GM18502 (cell line): ENCODE data around the gene ACOT13.
"Not testable (repeated sequence)": the region's sequence is repeated elsewhere in the genome, so short reads cannot be mapped to it uniquely, and the experiment has no call there.

ENCODE experiments used
- ATAC-seq: cut with Tn5 transposase; IDR thresholded peaks from one replicate; pipeline ENCODE4 v1.9.1; 2021; ENCODE audit warnings: mild to moderate bottlenecking; ENCODE audit not compliant: unreplicated experiment, poor library complexity

ACOT13 gene

DNA sequence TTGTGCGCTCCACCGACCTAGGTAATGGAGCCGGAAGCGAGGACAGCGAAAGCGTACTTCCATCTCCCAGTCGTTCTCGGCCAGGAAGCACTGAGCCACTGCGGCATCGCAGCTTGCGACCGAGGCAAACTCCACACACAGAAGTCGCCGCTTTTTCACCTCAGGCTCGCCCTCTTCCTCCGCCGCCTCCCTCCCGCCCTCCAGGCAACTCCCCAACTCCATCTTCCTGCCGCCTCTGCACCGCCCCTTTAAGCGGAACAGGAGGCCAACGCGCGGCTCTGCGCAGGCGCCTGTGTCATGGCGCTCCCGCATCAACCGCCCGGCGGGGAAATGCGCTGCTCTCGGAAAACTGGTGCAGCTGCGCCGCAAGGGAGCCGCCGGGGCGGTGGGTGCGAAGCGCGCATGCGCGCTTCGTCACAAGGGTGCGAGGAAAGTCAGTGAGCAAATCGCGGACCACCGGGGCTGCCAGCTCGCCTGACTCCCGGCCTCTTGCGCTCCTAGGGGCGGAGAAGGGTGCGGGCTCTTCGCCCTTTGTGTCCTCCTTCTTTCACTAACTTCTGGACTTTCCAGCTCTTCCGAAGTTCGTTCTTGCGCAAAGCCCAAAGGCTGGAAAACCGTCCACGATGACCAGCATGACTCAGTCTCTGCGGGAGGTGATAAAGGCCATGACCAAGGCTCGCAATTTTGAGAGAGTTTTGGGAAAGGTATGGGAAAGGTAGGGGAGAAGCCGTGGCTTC lies at the start of gene ACOT13, which contains the start of gene TDP2:
TSS of gene ACOT13 (plus strand) at position 437 of the 737 bp plus-strand sequence. CDS start at position 624, 187 bp downstream.
TSS of gene TDP2 (minus strand) at position 259 of the 737 bp plus-strand sequence. CDS start at position 222, 37 bp downstream.
- peak; percentile 95 for ATAC-seq

DNA sequence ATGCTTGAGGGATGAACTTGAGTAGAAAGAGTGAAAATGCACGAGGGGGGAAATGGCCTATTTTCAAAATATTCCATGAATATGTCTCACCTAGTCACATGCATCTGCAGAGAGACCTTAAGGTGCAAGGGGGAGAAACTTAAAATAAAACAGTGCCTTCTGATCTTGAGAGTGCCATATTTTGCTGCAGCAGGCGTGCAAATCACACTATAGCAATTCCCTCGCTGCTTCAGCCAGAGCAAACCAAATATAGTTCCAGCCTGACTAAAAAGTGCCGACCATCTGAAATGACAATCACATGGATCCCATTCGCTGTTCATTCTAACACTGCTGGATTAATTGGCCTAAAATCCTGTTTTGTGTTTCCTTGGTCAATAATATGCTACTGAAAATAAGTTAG lies 47.2 kb upstream of the ACOT13 start:
- no peak for ATAC-seq

DNA sequence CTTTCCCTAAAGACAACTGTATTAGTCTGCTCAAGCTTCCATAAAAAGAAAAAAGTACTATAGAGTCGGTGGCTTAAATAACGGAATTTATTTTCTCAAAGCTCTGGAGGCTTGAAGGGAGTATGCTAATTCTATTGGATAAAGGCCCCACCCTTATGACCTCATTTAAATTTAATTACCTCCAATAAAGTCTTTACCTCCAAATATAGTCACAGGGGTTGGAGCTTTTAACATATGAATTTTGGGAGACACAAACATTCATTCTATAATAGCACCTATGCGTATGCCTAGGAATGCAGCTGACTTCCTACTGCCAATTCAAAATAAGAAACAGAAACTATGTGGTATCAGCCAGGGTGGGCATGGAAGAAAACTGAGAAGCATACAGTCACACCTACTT lies 46.2 kb upstream of the ACOT13 start:
- no peak for ATAC-seq

DNA sequence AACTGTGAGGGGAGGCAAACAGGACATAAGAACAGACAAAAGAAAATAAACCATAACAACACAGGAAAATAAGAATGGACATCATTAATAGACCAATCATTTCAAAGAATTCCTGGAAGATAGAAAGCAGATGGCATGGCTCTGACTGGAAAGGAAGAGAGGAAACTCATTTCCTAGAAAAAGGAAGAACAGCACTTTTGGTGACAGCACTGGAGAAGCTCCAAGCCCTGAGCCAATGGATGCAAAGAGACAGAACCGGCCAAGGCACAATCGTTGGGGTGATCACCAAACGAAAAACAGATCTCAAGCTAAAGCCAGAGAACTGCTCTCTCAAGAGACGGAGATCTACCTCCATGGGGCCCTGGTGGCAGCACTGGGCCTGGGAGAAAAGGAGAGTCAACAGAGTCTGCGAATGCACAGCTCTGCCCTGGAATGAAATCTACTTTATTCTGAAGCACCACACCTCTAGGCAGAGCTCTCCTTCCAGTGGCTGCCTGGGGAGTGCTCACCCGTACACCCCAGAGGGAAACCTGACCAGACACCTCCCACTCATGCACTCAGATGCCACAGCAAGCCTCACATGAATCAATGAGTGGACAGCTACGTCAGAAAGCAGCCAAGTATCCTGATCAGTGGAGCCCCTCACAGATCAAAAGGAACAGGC lies 45.1 kb upstream of the ACOT13 start:
- ATAC-seq, result no peak

DNA sequence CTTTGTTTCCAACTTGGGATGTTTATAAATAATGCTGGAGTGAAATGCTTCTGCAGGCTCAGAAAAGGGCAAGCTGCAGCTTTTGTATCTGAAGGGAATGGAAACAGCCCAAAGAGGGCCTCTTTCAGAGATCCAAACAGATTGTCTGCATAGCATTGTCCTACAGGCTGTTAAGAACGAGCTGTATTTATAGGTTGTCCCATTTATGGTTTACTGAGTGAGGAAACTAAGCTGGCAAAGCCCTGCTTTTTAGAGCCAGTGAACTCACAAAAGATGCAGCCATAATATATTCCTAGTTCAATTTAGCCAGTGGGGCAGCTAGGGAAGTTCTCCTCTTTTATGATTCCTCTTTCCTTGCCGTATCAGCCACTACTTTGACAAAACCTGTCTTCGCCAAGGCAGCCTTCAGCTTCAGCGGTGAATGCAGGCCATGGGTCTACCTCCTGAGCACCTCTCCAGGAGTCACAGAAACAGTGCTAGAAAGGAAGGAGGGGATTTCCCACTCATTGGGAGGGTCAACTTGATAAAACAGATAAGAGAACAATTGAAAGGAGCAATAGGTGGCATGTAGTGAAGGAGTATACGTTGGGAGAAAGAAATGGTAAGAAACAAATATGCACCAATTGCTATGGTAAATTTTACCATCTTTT lies 35.9 kb upstream of the ACOT13 start:
- no peak for ATAC-seq

DNA sequence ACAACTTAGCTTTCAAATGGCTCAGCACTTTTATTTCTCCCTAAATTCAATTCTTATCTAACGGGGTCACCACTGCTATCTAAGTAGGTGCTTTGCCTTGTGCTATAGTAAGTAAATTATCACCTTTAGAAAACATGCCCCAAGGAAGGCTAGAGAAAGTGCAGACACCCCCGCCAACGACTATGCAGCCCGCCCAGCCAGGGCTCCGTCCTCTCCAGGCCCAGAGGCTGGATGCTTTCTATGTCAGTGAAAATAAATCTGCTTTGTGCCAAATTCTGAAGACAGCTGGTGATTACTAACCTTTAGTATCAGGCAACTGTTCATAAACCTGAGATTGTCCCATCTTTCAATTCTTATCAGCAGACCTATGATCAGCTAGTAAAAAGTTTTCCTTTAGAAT lies 35.2 kb upstream of the ACOT13 start:
- no peak for ATAC-seq

DNA sequence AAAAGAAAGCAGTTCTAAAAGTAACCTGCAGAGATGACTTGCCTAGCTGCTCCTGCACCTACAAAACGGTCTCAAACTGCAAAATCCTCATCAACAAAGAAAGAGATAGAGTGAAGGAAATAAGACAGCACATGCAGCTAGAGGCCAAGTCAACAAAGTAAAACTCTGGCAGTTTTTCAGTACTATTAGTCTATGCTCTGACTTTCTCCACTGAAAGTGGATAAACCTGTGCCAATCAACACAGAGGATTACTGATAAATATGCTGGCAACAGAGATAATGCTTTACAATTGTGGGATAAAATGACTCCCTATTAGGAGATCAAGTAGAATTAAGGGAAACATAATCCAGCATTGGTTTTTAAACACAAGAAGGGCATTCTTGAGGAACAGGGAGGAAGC lies 34.3 kb upstream of the ACOT13 start:
- ATAC-seq, result no peak

DNA sequence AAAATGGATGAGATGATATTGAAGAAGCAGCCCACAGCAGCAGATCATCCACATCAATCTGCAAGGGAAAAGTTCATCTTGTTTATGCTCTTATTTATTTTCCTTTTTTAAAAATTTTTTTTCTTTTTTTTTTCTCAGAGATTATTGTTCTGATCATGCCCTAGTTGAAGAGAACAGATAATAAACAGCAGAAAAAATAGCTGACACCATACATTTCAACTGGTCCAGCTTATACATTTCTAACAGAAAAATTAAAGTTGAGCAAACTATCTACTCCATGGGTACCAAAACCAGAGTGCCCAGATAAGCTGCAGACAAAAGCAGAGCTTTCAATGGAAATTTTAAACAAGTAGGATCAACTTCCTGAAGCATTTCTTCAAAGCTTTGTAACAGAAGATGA lies 30.2 kb upstream of the ACOT13 start:
- ATAC-seq, result no peak

DNA sequence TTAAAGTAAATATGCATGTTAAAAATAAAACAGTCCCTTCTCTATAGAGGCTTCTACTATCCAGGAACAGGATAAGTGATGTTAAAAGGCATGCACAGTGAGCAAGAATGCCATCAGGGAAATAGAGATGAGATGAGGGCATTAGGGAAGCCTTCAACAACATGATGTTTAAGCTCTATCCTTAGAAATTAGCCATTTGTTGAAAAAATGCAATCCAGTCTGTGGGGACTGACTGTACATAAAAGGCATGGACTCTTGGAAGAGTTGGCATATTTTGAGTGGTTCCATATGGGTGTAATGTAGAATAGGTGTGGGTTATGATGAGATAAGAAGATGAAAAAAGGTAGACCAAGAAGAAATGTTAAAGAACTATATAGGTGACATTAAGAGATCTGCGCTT lies 26.7 kb upstream of the ACOT13 start:
- no peak for ATAC-seq

DNA sequence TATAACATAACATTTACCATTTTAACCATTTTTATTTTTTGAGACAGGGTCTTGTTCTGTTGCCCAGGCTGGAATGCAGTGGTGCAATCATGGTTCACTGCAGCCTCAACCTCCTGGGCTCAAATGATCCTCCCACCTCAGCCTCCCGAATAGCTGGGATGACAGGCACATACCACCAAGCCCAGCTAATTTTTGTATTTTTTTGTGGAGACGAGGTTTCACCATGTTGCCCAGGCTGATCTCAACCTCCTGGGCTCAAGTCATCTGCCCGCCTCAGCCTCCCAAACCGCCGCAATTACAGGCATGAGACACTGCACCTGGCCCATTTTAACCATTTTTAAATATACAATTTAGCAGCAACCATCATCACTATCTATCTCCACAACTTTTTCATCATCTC lies 26.2 kb upstream of the ACOT13 start:
- not testable (repeated sequence) for ATAC-seq

DNA sequence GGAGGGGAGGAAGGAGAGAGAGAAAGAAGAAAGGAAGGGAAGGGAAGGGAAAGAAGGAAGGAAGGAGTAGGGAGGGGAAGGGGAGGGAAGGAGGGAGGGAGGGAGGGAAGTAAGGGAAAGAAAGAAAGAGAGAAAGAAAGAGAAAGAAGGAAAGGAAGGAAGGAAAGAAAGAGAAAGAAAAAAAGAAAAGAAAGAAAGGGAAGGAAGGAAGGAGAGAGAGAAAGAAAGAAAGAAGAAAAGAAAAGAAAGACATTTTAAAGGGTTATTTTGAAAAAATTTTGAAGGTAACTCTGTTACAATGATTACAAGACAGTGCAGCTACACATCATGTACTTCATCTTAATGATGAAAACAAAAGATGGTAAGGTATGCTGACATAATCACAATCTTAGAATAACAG lies 24.8 kb upstream of the ACOT13 start:
- ATAC-seq, result no peak

DNA sequence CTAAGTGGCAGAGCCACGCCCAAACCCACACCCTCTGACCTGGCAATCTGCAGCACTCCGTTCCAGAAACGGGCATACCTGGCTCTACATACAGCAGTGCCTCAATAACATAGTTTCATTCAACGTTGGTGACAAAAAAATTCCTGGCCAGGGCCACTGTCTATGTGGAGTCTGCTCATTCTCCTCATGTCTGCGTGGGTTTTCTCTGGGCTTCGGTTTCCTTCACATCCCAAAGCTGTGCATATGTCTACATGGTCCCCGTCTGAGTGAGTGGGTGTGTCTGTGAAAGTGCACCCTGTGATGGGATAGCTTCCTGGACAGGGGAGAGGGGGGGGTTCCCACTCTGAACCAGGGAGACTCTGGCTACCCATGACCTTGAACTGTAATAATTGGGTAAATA lies 23.0 kb upstream of the ACOT13 start:
- no peak for ATAC-seq

DNA sequence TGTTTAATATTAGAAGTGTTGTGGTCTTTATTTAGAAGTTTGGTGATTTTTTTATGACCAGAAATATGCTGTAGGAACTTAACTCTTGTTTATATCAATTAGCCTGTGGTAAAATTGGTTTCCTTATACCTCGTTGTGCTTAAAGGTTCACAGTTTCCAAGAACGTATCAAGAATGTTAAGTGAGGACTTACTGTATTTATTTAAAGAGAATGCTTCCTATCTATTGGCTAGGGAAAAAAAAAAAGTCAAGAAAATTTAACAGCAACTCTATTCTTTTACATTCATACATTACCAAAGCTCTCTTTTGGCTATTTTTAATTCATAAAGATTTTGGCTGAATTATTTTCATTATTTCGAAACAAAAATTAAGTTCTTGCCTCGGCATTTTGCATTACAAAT lies 22.5 kb upstream of the ACOT13 start:
- ATAC-seq, result no peak

DNA sequence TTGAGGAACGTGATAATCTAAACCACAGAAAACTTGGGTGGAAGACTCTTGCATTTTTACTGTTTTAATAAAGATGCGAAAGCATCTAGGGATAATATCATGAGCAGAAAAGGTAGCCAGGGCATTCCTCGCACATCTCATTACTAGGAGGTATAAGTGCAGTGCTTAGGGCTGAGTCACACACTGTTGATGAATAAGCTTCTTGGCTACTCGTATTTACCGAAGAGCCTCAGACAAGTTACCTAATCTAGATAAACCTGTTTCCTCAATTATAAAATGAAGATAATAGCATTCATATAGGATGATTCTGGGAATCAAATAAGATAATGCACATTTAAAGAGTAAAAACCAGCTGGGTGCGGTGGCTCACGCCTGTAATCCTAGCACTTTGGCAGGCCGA lies 20.1 kb upstream of the ACOT13 start:
- no peak for ATAC-seq

DNA sequence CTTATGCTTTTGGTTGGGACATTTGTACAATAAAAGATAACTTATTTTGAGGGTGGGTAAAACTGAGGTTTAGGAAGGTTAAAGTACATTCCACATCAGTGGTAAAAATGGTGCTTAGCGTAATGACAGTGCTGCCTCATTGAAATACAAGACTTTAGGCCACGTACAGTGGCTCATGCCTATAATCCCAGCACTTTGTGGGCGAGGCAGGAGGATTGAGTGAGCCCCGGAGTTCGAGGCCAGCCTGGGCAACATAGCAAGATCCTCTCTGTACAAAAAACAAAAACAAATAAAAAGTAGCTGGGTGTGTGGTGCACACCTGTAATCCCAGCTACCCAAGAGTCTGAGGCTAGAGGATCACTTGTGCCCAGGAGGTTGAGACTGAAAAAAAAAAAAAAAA lies 18.6 kb upstream of the ACOT13 start:
- ATAC-seq, result no peak

DNA sequence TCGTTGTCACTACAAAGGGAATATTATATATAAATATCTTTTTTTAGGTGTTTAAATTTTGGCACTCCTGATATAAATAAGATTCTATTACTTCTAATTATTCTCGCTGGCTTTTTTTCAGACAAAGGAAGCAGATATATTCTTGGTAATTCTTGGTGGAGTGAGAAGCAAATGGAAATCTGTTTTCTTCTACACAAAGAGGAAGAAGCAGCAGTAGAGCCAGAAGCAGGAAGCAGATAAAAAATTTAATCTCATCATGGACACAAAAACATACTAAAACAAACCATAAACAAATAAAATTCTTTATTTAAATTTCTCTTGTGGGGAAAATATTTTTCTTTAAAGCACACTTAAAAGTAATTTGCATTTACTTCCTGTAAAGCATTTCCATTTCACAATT lies 17.2 kb upstream of the ACOT13 start:
- no peak for ATAC-seq

DNA sequence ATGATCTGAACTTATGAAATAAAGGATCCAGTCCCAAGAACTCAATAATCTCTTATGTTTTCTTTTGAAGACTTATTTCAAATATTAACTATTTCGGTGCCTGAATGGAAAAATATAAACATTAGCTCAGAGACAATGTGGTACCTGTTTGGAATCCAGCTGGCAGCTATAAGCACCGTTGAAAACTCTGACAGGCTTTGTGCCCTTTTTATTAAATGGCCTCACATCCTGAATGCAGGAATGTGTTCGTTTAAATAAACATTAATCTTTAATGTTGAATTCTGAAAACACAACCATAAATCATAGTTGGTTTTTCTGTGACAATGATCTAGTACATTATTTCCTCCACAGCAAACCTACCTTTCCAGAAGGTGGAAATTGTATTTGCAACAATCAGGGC lies 16.5 kb upstream of the ACOT13 start:
- ATAC-seq, result no peak

DNA sequence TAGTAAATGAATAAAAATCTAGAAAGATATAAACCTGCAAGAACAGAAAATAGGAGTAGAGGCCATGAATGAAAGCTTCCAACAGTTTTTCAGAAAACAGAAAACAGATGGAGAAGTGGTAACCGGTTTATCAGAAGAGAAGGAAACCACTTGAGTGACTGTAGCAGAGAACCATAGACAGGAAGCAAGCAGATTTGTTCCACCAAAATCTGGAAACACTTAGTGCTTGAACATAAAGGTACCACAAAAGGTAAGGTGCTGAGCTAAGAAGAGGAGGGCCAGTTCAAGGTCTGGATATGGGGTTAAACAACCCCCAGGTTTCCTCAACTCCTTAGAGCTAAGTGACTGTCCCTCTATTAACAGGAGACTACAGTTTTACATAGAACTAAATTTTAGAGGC lies 11.7 kb upstream of the ACOT13 start:
- no peak for ATAC-seq

DNA sequence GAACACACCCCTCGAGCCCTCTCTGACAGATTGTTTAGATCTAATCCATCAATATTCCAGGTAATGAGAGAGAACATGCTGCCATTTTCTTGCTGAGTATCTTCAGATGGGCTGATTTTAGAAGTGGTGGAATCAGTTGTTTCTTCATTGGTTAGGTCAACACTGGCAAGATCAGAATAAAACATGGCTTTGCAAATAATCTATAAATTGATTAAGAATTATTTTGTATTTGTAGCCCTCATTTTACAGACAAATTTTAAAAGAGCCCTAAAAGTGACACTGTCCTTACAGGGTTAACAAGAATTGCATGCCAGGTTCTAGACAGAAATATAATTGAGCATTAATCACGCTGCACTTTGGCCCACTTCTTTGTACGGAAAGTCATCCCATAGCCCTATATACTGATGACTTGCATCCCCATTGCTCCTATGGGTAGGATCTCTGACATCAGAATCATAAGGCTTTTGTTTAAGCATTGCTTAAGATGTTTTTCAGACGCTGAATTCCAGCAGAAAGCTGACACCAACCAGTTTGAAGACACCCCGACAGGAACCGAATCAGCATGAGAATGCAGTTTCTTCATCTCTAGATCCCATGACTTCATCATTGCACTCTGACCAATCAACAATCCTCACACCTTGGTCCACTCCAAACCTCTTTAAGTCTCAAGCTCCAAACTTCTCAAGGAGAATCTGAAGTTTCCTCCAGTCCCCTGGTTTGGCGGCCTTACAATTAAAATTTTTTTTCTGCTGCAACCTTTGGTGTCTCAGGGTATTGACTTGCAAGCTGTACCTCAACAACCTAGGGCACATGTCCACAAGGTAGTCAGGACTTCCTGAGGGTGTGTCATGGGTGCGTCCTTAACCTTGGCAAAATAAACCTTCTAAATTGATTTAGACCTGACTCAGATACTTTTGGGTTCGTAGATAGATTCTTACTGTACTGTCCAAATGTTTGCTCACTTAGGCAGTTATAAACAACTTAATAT lies 8.0 kb upstream of the ACOT13 start:
- ATAC-seq, result no peak

DNA sequence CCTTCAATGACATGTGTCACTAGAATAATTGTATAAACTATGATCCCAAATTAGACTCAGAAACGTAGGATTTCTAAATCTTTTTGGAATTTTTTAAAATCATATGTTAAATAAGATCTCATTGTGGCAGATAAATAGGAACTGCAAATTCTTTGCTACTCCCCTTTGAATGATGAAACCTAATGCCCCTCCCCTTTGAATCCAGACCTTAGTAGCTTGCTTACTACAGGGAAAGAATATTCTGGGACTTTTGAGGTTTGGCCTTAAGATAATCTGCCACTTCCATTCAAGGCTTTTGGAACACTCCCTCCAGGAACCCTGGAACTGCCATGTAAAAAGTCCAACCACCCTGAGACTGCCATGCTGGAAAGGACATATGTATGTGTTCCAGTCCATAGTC lies 7.3 kb upstream of the ACOT13 start:
- no peak for ATAC-seq
